Amniotic stem cell (primary cell): ENCODE data around the gene RALGAPB.
"Not testable (repeated sequence)": the region's sequence is repeated elsewhere in the genome, so short reads cannot be mapped to it uniquely, and the experiment has no call there.

Source experiments
- DNase-seq: peaks from one replicate; lab custom pipeline; 2025; lab: John Stamatoyannopoulos, UW

RALGAPB gene

GRCh38 chr20:38472513-38473366, at the start of gene RALGAPB:
Gene RALGAPB (plus strand): TSS chr20:38472843. CDS start chr20:38488433, 15,590 bp downstream.
- DNase-seq: peak; percentile 96

GRCh38 chr20:38423541-38423940, 49.1 kb upstream of the RALGAPB start:
- DNase-seq: no peak

DNA sequence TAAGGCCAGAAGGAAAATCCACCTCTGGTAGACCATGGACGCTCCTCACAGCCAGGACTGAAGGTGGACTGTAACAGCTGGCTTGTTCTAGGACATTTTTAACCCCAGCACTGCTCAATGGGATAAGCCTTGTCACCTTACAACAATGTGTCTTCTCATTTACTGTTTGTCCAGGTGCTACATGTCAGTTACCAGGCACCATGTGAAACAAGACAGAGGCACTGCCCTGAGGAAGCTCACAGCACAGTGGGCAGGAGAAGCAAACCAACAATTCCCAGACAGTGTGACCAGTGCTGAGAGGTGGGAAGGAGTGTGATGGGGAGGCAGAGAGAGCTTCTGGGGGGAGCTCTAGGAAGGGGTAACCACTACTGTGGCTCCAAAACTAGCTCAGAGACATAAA, 48.2 kb upstream of the RALGAPB start:
- no peak for DNase-seq

- DNase-seq: peak; percentile 83
Observed at GRCh38 chr20:38426006-38426897, 46.4 kb upstream of the RALGAPB start.

DNA sequence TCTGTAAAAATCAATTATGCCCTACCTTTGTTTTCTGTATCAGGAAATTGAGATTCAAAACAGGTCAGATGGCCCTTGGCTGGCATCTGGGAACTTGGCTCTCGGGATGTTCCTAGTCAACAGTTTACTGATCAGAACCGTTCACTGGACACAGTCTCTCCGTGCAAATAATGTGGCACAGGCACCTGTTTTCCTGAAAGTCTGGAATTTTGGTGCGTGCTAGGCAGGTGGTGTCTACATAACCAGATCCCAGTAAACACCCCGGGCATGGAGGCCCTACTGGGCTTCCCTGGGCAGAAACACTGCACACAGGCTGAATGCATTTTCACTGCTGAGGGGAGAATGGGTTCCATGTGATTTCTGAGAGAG, 45.0 kb upstream of the RALGAPB start:
- no peak for DNase-seq

DNA sequence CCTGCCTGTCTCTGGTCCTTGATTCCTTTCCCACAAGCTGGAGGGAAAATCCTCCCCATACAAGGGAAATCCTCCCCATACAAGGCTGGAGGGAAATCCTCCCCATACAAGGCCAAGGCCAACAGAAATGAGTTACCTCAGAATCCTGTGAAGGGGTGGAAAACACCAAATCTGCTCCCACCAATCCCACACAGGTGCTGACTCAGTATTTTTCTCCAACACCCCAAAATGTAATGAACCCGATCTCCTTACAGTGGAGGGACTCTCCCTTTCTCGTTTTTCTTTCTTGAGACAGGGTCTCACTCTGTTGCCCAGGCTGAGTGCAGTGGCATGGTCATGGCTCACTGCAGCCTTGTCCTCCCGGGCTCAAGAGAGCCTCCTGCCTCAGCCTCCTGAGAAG, 43.8 kb upstream of the RALGAPB start:
- DNase-seq: no peak

DNA sequence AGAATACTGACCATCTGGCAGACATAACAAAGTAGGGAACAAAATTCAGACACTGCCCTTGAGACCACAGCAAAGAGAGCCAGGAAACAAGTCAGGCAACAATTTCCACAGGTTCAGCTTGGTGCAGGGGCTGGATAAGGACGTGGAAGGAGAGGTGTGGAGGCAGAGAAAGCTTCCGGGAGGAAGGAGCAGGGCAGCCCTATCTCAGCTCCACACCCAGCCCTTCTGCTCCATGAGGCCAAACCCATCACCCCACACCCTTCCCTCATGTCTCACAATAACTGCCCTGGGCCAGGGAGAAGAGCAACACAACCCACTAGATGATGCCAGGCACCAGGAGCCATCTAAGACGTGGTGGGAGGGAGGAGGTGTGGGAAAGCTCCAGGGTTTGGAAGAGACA, 43.3 kb upstream of the RALGAPB start:
- no peak for DNase-seq

DNA sequence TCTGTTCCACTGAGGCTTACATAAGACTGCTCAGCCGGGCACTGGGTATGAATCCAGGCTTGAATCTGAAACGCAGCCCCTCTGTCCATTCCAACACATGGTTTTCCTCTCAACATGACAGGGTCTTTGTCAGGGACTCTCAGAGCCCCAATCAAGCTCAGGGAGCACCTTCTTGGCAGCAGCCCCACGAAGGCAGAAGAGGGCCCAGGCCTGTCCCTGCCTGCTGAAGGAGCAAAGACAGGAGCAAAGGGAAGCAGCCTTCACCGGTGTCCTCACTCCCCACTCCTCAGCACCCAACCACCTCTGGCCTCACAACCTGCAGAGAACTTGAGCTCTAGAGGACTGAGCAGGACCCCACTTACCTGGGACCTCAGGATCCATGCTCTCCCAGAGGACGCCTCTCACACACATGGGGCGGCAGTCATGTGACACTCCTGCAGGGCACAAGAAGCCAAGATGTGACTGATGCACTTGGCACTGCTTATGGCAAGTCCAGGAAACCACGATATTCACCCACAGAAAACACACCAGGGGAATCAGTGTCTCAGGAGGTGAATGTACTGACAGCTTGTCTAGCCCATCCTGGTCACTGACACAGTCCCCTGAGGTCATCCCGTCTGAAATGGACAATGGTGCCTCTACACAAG, 41.8 kb upstream of the RALGAPB start:
- no peak for DNase-seq

DNA sequence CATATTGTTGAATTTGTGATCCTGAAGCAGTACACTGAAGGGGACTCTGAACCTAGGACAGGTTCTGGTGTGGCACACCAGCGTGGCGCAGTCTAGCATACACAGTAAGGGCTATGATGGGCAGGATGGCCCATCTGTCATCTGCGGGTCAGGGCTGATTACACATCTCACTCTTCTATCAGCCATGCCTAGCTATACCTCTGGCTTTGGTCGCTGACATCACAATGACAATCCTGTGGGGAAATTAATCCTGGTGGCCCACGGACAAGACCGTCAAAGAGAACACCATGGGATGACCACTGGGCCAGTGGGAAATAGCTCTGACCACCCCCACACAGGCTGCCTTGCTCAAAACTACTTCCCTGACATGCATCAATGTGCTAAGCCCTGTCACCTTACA, 40.4 kb upstream of the RALGAPB start:
- no peak for DNase-seq

DNA sequence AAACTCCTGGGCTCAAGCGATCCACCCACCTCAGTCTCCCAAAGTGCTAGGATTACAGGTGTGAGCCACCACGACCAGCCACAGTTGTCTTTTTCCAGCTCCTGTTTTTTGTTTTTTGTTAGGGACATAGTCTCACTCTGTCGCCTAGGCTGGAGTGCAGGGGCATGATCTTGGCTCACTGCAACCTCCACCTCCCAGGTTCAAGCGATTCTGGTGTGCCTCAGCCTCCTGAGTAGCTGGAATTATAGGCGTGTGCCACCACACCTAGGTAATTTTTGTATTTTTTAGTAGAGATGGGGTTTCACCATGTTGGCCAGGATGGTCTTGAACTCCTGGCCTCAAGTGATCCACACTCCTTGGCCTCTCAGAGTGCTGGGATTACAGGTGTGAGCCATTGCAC, 39.8 kb upstream of the RALGAPB start:
- DNase-seq: not testable (repeated sequence)

- DNase-seq: no peak
Observed at GRCh38 chr20:38433304-38433972, 39.2 kb upstream of the RALGAPB start.

DNA sequence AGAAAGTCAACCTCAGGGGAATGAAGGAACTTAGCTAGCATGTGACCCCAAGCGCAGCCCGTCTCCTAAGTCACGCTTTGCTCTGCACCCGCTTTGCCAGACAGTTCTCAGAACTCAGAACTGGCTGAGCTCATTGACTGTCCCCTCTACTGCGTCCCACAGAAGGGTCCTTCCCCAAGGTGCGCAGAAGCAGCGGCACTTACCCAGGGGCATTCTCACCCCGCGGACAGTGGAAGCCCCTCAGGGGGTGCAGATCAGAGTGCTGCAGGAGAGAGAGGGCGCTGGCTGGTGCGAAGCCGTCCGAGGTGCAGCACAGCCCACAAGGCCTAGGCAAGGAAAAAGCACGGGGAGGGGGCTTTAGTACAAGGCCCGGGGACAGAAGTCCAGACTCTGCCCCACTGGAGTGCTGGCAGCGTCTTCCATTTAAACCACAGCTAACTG, 38.3 kb upstream of the RALGAPB start:
- peak; percentile 6 for DNase-seq

DNA sequence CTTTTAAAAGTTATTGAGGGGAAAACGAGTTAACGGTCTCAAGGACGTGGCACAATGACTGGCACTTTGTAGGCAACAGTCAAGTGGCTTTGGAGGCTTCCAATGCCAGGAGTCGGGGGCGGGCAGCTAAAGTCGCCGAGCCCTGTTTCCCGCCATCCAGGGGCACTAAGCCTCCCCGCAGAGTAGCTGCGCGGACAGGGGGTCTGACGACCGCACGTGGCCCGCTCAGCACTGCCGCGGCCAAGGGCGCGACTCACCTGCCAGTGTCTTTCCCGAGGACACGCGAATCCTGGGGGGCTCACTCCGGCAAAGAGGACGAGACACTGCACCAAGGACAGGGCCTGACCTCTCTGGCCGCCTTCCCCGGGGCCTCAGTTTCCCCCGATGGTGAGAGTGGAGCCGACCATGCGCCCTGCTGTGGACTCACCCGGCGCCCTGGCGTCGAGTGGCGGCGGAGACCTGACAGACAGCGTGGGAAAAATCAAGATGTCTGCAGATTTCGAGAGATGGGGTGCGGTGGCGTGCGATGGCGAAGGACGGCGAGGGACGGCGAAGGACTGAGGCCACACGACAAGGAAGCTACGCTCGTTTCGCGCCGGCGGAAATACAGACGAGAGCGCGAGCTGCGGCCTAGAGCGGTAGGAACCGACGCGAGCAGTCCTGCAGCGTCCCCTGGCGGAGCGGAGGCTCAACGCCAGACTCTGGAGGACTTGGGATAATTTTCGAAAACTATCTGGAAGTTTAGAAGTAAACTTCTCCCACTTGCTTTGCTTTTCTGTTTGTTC, 37.7 kb upstream of the RALGAPB start, which contains the start of gene SNHG17:
SNHG17 (minus strand) TSS at position 559 of the 785 bp plus-strand sequence.
- peak; percentile 94 for DNase-seq

DNA sequence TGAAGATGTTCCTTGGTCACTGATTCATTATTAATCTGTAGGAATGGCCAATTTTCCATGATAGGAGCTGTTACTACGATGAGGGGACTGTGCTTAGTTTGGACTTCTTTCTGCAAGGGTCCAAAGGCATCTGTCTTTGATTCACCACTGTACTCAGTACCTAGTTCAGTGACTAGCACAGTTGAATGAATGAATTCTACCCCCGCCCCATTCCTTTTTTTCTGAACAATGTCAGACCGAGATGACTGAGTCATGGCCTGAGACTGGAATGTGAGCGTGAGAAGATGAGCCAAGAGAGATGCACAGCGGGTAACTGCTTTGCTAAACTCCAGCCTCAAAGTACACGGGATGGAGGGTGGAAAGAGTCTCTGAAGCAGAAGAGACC, 37.1 kb upstream of the RALGAPB start:
- DNase-seq: no peak

GRCh38 chr20:38437796-38438195, 34.8 kb upstream of the RALGAPB start:
- DNase-seq: no peak

DNA sequence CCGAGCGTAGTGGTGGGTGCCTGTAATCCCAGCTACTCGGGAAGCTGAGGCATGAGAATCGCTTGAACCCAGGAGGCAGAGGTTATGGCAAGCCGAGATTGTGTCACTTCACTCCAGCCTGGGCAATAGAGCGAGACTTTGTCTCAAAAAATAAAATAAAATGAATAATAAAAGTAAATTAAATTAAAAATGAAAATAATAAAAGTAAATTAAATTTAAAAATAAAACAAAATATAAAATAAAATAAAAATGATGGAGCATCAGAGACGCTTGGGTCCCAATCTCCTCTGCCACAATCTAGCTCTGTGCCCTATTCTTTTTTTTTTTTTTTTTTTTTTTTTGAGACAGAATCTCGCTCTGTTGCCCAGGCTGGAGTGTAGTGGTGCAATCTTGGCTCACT, 31.5 kb upstream of the RALGAPB start:
- DNase-seq: not testable (repeated sequence)

DNA sequence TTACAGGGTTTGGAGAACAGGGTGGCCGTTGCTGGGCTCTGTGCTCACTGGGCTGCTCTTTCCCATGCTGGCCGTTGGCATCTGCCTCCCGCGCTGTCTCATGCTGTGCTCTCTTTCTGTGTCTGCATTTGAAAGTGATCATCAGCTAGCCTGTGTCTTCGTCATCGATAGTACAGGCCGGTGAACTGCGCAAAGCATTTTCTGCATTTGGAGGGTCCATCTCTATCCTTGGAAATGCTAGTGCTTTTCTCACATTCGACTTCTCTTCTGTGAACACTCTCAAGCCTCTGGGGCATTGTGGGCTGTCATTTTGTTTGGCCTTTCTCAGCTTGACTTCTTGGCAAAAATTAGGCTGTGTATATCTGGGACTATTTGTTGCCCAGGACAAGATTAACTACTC, 30.7 kb upstream of the RALGAPB start:
- DNase-seq: no peak

DNA sequence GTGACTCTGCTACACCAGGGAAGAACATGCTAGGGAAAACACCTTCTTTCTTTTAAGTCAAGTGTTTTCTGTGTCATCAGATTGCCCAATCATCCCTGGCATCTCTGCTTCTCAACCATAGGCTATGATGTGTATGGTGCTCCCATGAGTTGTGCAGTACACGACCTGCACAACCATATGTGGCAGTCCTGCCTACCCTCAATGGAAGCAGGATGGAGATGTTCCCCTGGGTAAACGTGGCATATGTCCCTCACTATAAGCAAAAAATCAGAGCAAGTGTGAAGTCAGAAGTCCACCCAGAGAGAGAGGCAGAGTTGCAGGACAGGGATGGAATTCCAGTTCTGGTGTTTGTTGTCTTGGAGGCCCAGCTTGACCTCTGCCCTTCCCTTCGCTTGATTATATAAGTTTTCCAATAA, 27.3 kb upstream of the RALGAPB start:
- no peak for DNase-seq

GRCh38 chr20:38445901-38446425, 26.7 kb upstream of the RALGAPB start:
- no peak for DNase-seq

- peak; percentile 83 for DNase-seq
Observed at GRCh38 chr20:38446441-38447209, 26.0 kb upstream of the RALGAPB start.
